RWPE1 (cell line): ENCODE data around the gene TMEM263.
"Not testable (repeated sequence)": the region's sequence is repeated elsewhere in the genome, so short reads cannot be mapped to it uniquely, and the experiment has no call there.

Source experiments
- CTCF ChIA-PET: fragments of 350-600 bp; sonication (Branson Sonifier 250); formaldehyde crosslinking; extraction: SDS; loops from one replicate; lab custom pipeline; 2021; lab: Yijun Ruan, JAX
- POLR2A ChIA-PET: fragments of 400-600 bp; formaldehyde crosslinking; extraction: SDS; loops from one replicate; lab custom pipeline; 2020; ENCODE audit warnings: antibody characterized with exemption; ENCODE audit not compliant: low non-redundant PET; lab: Yijun Ruan, JAX
- DNase-seq: peaks from one replicate; pipeline ENCODE4 v3.0.0; 2012; ENCODE audit warnings: low spot score
- H3K27ac ChIP-seq: fragments of 450-650 bp; 2 replicates; pipeline ENCODE4 v1.5.1; 2017
- TF ChIP-seq, protein P1 (sequence below): fragments of 450-650 bp; conservative IDR thresholded peaks from 2 replicates; pipeline ENCODE4 v1.5.1; 2017; ENCODE audit warnings: low read depth, mild to moderate bottlenecking

Gene TMEM263

DNA sequence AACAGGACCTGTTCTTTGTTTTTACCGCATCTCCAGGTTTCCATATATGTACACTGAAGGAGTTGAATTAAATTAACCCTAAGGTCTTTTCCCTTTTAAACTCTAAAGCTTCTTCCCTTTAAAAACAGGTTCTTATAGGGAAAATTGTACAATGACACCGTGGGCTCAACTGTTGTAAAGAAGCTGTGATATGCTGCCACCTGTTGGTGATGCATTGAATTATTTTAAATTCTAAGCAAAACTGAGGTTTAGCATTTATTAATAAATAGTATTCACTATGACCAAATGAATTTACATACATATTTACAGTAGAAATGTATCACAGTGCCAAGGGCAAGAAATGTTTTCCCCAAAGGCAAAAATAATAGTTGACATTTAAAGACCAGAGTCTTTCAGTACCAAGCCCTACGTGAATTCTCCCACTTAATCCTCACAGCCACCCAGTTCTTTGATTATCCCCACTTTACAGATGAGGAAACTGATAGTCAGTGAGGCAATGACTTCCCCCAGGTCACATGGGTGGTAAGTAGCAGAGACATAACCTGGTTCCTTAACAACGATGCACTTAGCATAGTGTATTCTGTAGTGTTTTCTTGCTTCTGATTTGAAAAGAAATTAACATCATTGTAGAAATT is 35.7 kb upstream of the TMEM263 start:
- peak; percentile 46 for DNase-seq
- ChIA-PET POLR2A (no interaction called here), CTCF (interaction anchor here (0.6 to 1.7 kb wide), 17 partner anchors 8 to 1243 kb away, joined by 3 to 10 read pairs (median 4); partner anchors contain the start of gene POLR3B)
- TF ChIP-seq, protein P1, sequence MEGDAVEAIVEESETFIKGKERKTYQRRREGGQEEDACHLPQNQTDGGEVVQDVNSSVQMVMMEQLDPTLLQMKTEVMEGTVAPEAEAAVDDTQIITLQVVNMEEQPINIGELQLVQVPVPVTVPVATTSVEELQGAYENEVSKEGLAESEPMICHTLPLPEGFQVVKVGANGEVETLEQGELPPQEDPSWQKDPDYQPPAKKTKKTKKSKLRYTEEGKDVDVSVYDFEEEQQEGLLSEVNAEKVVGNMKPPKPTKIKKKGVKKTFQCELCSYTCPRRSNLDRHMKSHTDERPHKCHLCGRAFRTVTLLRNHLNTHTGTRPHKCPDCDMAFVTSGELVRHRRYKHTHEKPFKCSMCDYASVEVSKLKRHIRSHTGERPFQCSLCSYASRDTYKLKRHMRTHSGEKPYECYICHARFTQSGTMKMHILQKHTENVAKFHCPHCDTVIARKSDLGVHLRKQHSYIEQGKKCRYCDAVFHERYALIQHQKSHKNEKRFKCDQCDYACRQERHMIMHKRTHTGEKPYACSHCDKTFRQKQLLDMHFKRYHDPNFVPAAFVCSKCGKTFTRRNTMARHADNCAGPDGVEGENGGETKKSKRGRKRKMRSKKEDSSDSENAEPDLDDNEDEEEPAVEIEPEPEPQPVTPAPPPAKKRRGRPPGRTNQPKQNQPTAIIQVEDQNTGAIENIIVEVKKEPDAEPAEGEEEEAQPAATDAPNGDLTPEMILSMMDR, result peak; percentile 82
- no peak overlapping the region for H3K27ac ChIP-seq

DNA sequence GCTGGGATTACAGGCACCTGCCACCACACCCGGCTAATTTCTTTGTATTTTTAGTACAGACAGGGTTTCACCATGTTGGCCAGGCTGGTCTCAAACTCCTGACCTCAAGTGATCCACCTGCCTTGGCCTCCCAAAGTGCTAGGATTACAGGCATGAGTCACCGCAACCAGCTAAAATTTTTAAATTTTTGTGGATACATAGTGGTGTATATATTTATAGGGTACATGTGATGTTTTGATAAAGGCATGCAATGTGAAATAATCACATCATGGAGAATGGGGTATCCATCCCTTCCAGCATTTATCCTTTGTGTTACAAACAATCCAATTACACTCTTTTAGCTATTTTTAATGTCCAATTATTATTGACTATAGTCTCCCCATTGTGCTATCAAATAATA is 33.7 kb upstream of the TMEM263 start:
- H3K27ac ChIP-seq, POLR2A ChIA-PET, DNase-seq: not testable (repeated sequence)
- CTCF ChIA-PET, result interaction anchor here (0.6 to 1.0 kb wide), 2 partner anchors 549 to 565 kb away, joined by 3 to 4 read pairs; partner anchors contain the start of gene POLR3B

DNA sequence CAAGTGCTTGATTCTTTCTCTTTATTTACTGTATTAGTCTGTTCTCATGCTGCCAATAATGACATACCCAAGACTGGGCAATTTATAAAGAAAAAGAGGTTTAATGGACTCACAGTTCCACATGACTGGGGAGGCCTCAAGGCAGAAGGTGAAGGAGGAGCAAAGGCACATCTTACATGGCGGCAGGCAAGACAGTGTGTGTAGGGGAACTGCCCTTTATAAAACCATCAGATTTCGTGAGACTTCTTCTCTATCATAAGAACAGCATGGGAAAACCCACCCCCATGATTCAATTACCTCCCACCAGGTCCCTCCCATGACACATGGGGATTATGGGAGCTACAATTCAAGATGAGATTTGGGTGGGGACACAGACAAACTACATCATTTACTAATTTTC is 32.1 kb upstream of the TMEM263 start:
- CTCF ChIA-PET, H3K27ac ChIP-seq, DNase-seq, POLR2A ChIA-PET: not testable (repeated sequence)

DNA sequence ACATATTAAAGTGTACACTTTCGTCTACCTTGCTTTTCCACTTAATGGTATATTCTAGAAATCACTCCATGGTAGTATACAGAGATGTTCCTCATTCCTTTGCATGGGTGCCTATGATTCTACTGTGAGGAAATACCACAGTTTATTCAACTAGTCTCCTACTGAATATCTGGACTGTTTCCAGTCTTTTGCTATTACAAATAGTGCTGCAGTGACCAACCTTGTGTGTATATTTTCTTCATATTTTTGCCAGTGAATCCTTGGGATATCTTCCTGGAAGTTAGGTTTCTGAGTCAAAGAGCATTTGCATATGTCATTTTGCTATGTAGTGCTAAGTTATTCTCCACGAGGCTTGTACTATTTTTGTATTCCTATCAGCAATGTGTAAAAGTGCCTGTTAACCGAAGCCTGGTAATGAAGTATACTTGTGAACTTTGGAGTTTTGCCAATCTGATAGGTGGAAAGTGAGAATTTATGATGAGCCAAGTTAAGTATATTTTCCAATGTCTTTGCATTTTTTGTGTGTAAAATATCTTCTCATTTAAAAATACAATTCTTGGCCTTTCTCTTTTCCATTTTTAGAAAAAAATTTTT is 31.3 kb upstream of the TMEM263 start:
- ChIA-PET POLR2A (no interaction called here), CTCF (no interaction called here)
- no peak for DNase-seq
- H3K27ac ChIP-seq, result no peak overlapping the region
- TF ChIP-seq, protein P1, result no peak

DNA sequence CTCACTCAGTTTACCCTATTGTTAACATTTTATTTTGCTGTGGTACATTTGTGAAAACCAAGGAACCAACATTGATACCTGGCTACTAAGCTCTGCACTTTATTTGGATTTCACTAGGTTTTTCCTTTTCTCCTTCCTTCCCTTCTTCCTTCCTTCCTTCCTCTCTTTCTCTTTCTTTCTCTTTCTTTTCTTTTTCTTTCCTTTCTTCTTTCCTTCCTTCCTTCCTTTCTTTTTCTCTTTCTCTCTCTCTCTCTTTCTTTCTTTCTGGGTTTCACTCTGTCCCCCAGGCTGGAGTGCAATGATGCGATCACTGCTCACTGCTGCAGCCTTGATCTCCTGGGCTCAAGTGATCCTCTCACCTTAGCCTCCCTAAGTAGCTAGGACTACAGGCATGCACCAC is 29.1 kb upstream of the TMEM263 start:
- TF ChIP-seq, protein P1, result no peak
- H3K27ac ChIP-seq, result no peak overlapping the region
- CTCF ChIA-PET, result no interaction called here
- DNase-seq, result no peak
- POLR2A ChIA-PET, result no interaction called here

DNA sequence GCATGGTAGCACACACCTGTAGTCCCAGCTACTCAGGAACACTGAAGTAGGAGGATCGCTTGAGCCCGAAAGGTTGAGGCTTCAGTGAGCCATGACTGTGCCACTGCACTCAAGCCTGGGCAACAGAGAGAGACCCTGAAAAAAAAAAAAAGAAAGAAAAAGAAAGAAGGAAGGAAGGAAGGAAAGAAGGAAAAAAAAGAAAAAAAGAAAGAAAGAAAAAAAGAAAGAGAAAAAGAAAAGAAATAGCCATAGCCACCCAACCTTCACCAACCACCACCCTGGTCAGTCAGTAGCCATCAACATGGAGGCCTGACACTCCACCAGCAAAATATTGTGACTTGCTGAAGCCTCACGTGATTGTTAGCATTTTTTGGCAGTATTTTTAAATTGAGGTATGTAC is 21.4 kb upstream of the TMEM263 start:
- ChIA-PET CTCF (no interaction called here), POLR2A (no interaction called here)
- DNase-seq, result no peak
- TF ChIP-seq, protein P1, result no peak
- H3K27ac ChIP-seq, result no peak overlapping the region

DNA sequence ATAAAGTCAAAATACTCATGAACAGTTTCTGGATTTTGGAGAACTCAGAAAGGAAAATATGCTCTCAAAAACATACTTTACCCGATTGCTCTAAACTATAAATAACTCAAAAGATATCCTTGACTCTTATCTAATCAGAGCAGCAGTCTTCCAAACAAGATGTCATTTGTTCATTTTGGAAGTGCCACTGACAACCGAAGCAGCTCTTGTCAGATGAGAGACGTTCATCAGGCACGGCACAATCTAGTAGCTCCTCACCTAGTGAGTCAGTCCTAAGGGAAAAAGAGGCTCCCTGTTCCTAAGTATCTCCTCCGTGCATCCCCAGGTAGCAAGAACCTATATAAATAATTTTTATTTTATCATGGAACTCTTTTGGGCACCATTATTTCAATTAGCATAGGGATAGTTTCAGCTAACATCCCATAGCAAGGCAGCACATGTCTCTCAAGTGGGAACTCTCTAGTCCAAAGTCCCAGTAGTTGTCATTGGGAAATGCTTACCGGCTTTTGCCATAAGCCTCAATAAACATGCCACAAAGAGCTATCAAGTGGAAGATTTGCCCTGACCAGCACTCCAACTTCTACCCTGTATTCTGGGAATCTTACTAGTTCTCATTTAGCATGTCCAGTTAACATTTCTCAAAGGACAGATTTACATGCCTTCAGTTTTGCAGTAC is 14.1 kb upstream of the TMEM263 start:
- no peak for DNase-seq
- ChIA-PET CTCF (no interaction called here), POLR2A (no interaction called here)
- no peak overlapping the region for H3K27ac ChIP-seq
- TF ChIP-seq, protein P1, result no peak
